GM18909 (cell line): Measurements from ENCODE around the gene MALT1.

Experiments
- ATAC-seq: cut with Tn5 transposase; IDR thresholded peaks from one replicate; pipeline ENCODE4 v1.9.1; 2021; ENCODE audit warnings: mild to moderate bottlenecking; ENCODE audit not compliant: unreplicated experiment, poor library complexity

Gene MALT1

GRCh38 chr18:58687871-58688308 lies 16.6 kb downstream of the MALT1 start:
- peak; percentile 93 for ATAC-seq

GRCh38 chr18:58690259-58690658 lies 19.0 kb downstream of the MALT1 start:
- no peak for ATAC-seq

DNA sequence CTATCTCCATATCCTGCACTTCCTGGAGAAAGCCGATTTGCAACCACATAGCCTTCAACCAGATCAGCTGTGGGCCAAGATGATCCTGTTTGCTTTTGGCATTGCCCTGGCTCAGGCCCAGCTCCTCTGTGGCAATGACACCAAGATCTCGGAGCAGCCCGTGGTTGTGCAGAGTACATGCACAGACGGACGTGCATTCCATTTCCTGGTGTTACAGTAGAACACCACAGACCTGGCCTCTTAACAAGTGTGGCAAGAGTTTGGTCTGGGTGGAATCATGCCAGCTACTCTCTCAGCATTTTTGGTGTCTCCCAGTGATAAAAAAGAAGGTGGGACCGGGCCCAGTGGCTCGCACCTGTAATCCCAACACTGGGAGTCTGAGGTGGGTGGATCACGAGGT lies 20.0 kb downstream of the MALT1 start:
- ATAC-seq: no peak

GRCh38 chr18:58692422-58693185 lies 21.3 kb downstream of the MALT1 start:
- ATAC-seq: no peak

DNA sequence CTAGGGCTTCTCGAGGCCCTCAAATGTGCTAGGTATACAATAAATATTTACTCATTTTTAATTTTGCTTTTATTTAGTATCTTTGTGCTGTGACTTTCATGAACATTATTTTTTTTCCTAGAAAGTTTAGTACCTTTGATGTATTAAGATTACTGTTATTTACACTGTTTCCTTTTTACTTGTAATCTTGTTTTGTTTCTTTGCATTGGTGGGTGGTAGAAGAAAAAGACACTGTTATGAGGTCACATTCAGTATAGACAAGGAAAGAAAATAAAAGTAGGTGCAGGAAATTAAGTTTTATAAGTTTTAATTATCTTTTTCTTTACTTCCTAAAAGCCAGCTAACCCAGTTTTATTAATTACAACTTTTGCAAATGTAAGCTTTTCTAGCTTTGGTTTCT lies 23.0 kb downstream of the MALT1 start:
- ATAC-seq: no peak

- no peak for ATAC-seq
Measured at GRCh38 chr18:58694720-58695468, 23.6 kb downstream of the MALT1 start.

DNA sequence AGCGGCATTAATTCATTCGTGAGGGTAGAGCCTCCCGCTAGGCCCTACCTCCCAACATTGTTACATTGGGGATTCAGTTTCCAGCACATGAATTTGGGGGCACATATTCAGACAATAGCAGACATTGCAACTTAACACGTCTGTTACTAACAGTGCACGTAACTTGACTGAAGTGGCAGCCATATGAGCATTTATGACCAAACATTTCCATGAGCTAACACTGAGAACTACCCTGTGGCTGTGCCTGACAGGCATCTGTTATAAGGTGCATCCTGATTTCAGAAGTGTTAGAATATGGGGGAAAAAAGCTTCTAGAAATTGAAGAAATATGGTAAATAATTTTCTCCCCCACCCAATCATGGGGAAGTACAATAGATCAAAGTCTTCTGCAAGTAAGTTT lies 24.5 kb downstream of the MALT1 start:
- ATAC-seq: no peak

DNA sequence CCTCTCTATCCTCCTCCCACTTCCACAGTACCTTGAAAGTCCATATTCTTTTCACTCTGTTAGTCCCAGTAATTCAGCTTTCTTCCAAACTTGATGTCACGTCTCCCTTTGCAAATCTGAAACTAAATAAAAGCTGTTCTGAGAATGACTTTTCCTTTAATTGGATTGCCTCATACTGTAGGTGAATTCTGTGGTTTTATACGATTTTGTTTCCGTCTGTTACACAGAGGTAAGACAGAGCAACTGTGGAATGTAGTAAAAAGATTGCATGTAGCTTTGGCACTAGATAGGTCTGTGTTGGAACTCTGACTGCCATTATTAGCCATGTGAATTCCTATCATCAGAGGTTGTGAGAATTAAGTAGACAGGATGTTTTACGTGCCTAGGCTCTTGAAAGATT lies 25.9 kb downstream of the MALT1 start:
- ATAC-seq: no peak

GRCh38 chr18:58698701-58699193 lies 27.5 kb downstream of the MALT1 start:
- no peak for ATAC-seq

DNA sequence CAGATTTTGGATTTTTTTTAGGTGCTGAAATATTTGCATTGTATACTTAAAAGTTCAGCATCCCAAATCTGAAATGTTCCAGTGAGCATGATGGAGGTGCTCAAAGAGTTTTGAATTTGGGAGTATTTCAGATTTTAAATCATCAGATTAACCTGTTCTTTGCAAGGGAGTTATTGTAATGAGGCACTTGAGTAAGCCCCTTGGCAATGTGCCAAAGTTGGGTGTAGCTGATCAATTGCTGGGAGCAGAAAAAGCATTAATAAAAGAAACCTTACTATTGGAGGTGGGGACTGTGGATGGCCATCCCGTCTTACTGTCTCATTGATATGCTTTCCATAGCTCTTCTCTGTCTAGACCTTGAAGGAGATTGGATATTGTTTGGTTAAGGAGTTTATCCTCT lies 28.3 kb downstream of the MALT1 start:
- ATAC-seq: no peak

GRCh38 chr18:58700209-58700608 lies 28.9 kb downstream of the MALT1 start:
- ATAC-seq: no peak

- no peak for ATAC-seq
Measured at GRCh38 chr18:58712930-58713329, 41.7 kb downstream of the MALT1 start.

GRCh38 chr18:58714259-58714658 lies 43.0 kb downstream of the MALT1 start:
- no peak for ATAC-seq

GRCh38 chr18:58714821-58715220 lies 43.6 kb downstream of the MALT1 start:
- ATAC-seq: no peak

DNA sequence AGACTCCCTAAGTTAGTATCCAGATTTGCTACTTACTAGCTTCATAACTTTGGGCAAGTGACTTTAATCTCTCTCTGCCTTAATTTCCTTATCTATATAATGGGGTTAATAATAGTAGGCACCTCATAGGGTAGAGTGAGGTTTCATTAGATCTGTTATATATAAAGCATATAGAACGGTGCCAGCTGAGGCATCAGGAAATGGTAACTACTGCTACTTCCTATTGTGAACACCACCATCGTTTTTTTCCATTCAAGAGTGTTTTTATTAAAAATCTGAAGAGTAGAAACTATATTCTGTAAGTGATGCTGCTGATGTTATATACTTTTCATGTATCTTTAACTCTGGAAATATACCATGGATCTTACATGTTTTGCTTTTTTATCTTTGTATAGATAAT lies 44.3 kb downstream of the MALT1 start:
- no peak for ATAC-seq

- peak; percentile 74 for ATAC-seq
Measured at GRCh38 chr18:58716060-58716756, 44.9 kb downstream of the MALT1 start.

GRCh38 chr18:58721566-58722239 lies 50.4 kb downstream of the MALT1 start:
- ATAC-seq: no peak

GRCh38 chr18:58723810-58724602 lies 52.7 kb downstream of the MALT1 start:
- no peak for ATAC-seq

DNA sequence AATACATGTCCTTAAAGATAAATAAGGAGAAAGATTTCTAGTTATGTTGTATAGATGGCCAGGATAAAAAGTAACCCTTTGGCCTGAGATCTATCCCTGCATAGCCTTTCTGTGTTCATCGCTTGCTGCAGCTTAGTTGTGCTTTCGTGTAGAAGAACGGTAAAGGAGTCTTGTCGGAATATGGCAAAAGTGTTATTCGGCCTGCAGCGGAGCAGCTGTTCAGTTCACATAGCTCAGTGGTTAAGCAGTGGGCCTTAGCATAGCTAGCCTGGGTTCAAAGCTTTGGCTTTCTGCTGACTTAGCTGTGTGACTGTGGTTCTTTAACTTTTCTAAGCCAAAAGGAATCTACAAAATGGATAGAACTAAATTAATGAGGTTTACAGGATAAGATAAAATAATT lies 55.4 kb downstream of the MALT1 start:
- no peak for ATAC-seq
